Measurements from ENCODE around the gene CTSE.

The CTSE gene

DNA sequence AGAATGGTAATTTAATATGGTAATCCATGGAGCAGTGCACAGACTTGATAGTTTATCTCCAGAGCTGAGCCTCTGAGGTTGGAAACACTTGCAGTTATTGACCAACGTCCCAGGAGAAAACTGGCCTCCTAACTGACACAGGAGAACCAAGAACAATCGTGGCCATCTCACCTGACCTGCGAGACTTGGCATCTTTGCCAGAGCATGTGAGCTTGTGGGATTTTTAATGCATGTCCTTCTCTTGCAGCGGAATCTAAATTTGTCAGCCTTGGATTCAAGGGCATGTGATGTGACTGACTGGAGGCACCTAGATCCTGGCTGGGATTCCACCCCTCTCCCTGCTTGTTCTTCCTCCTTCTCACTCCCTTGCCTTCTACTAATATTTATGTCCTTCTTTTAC, 52.6 kb downstream of the CTSE start:
- DNase-seq (ENCODE audit: low spot score), result no peak

DNA sequence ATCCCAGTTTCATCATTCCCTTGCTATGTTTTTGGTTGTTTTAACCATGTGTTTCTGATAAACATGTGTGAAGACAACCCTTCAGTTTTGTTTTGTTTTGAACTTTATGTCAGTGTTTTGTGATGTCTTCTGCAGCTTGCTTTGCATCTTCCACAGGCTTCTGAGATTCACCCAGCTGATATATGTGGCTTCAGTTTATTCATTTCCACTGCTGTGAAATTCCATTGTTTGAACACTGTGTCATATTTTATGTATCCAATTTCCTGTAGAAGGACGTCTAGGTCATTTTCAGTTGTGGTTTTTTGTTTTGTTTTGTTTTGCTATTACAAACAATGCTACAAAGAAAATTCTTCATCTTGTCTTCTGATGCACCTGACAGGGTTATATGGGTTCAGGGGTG, 53.2 kb downstream of the CTSE start:
- DNase-seq (ENCODE audit: low spot score), result no peak

DNA sequence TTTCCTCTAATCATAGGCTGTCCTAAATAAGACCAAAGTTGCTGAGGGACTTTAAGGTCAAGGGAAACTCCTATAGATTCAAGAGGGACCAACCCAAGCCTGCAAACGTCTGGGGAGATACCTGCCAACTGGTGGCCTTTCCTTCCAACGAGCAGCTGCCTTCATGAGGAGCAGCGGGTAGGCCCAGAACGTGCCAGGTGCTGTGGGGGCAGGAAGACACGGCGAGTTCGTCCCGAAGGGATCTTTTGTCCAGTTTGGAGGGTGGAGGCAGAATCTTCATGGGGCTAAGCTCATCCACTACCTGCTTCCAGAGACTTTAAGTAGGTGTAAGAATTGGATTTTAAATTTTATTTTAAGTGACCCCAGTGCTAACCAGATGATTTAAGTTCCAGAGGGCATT, 54.5 kb downstream of the CTSE start:
- no peak for DNase-seq (ENCODE audit: low spot score)

GRCh38 chr1:205967554-205968335, 56.0 kb downstream of the CTSE start:
- DNase-seq (ENCODE audit: low spot score), result no peak

- DNase-seq (ENCODE audit: low spot score), result no peak
Observed at GRCh38 chr1:205965036-205965884, 58.4 kb downstream of the CTSE start.

GRCh38 chr1:205963352-205964155, 60.1 kb downstream of the CTSE start:
- no peak for DNase-seq (ENCODE audit: low spot score)

GRCh38 chr1:205962821-205963221, 60.9 kb downstream of the CTSE start:
- no peak for DNase-seq (ENCODE audit: low spot score)

DNA sequence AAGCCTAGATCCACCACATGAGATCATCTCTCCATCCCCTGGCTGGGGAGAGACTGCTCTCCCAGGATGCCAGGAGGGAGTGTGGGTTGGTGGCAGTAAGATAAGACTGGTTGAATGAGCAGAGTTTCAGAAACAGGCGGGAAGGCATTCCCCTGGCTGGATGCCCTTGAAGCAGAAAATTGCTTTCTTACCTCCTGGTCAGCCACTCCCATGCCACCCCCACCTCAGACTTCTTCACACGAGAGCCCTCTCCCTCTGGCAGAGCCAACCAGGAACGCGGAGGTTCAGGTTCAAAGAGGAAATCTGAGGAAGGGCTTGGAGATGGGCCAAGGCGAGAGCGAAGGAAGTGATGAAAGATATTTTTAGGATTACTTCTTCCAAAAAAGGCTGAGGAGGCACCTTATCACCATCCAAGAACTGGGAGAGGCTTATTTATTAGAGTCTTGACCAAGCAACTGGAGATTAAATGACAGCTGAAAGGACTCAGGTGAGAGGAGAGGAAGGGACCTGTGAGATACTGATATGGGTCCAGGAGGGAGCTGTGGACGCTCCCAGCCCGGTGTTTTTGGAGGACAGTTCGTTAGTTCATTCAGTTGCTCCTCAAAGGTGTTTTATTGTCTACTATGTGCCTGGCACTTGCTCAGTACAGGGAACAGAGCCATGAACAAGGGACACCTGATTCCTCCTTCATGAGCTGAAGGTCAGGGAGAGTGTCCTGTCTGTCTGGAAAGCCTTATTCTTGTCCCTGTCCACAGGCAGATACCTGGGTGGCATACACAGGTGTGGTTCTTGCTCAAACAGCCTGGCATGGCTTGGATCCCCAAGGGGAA, 61.5 kb downstream of the CTSE start:
- DNase-seq (ENCODE audit: low spot score), result no peak

- DNase-seq (ENCODE audit: low spot score), result no peak
Observed at GRCh38 chr1:205961405-205961804, 62.3 kb downstream of the CTSE start.

DNA sequence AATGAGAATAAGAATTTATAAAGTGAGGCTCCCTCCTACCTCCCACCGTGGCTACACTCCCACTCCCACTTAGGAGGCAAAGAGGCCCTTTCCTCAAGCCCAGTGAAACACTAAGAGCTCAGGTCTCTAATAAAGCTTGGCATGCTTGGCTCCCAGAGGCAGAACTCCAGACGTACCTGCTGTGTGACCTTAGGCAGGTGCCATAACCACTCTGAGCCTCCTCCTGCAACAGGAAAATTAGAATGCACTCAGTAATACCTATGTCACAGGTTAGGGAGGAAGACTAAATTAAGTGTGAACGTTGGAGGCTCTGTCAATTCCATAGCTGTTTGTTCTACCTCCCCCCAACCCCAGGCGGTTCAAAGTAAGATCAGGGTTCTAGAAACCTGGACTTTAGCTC, 63.9 kb downstream of the CTSE start:
- DNase-seq (ENCODE audit: low spot score), result no peak

Data from CD4-positive, alpha-beta T cell treated with Interleukin-2 at 100 ng/mL for 4 hours (primary cell).